Measurements from ENCODE around the gene SPATA13. TPM values are rescaled to one million over a fixed set of nuclear protein-coding genes. Genes with fewer than 3 reads are reported as not detected.

The SPATA13 gene
- total RNA-seq, 1 experiment from 2014 or later, result 14.1 TPM

DNA sequence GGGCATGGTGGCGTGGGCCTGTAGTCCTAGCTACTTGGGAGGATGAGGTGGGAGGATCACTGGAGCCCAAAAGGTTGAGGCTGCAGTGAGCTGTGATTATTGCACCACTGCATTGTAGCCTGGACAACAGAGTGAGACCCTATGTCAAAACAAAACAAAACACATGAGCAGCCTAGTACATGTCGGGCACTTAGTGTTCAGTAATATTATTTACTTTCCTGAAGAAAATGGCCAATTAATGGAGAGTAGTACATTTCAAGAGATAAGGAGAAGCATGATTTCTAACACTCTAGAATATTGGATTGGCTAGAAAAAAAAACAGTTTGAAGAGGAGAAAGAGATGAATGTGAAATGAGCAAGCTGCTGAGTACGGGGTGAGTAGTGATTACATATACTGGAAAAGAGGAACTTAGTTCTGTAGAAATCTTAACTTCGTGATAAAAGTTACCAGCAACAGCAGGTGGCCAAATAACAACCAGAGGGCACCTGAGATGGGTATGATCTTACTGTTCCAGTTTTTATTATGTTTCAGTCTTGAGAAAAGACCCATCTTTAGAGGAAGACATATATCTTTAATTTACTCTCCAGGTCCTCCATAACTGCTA lies 36.2 kb downstream of the SPATA13 start:
- Mint-ChIP-seq H3K36me3 (ENCODE audit: insufficient read depth in 1 of 3, low read depth in 3 of 3) (no peaks in the 10 kb centered on the region; a peak in 3 of 7 replicates), H3K4me1 (peaks cover 27% of the 10 kb centered on the region in 2 experiments), H3K9me3 (no peaks in the 10 kb centered on the region; a peak in 2 of 5 replicates), H3K27me3 (ENCODE audit: low read depth) (no peaks in the 10 kb centered on the region), H3K4me3 (no peak overlapping the region), H3K27ac (no peak overlapping the region; a peak in 1 of 7 replicates)
- no peak overlapping the region for H2BK120ac ChIP-seq (ENCODE audit: low read depth, low read length, poor library complexity, severe bottlenecking)
- no peak overlapping the region for H3K14ac ChIP-seq (ENCODE audit: insufficient read depth, low read length)
- H3K27ac ChIP-seq (ENCODE audit: insufficient read length, low read depth, low read length), result no peak overlapping the region
- no peak overlapping the region for H2AFZ ChIP-seq (ENCODE audit: low read length)
- H2AK5ac ChIP-seq (ENCODE audit: insufficient read length, low read length), result no peak overlapping the region
- no peak overlapping the region for H4K8ac ChIP-seq (replicated peaks; ENCODE audit: insufficient read length, low read depth, low read length)
- TF ChIP-seq, protein P1, sequence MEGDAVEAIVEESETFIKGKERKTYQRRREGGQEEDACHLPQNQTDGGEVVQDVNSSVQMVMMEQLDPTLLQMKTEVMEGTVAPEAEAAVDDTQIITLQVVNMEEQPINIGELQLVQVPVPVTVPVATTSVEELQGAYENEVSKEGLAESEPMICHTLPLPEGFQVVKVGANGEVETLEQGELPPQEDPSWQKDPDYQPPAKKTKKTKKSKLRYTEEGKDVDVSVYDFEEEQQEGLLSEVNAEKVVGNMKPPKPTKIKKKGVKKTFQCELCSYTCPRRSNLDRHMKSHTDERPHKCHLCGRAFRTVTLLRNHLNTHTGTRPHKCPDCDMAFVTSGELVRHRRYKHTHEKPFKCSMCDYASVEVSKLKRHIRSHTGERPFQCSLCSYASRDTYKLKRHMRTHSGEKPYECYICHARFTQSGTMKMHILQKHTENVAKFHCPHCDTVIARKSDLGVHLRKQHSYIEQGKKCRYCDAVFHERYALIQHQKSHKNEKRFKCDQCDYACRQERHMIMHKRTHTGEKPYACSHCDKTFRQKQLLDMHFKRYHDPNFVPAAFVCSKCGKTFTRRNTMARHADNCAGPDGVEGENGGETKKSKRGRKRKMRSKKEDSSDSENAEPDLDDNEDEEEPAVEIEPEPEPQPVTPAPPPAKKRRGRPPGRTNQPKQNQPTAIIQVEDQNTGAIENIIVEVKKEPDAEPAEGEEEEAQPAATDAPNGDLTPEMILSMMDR (conservative IDR thresholded peaks at IDR 0.05), result no peak
- no peak overlapping the region for H4K5ac ChIP-seq (ENCODE audit: insufficient read length, low read depth, low read length)
- H4K20me1 ChIP-seq (ENCODE audit: control insufficient read depth, insufficient read depth, insufficient read length), result no peaks in the 10 kb centered on the region
- H4K91ac ChIP-seq (ENCODE audit: insufficient read length, low read depth, low read length), result no peak overlapping the region
- no peak overlapping the region for H2BK15ac ChIP-seq (ENCODE audit: low read depth, low read length)
- H3K4me2 ChIP-seq (ENCODE audit: insufficient read depth, insufficient read length, low read length), result no peak overlapping the region
- H3K27me3 ChIP-seq (ENCODE audit: insufficient read depth, low read length), result no peaks in the 10 kb centered on the region
- H3K4ac ChIP-seq (ENCODE audit: low read depth, low read length), result no peak overlapping the region
- H2BK5ac ChIP-seq (ENCODE audit: insufficient read length, low read length), result no peak overlapping the region
- H2BK12ac ChIP-seq (ENCODE audit: insufficient read length, low read depth, low read length), result no peak overlapping the region
- no CpG with 5 or more reads among the region's 4 CpGs for WGBS (ENCODE audit: extremely low coverage, insufficient read length, low lambda C conversion rate)
- no peaks in the 10 kb centered on the region for H3K79me1 ChIP-seq (ENCODE audit: insufficient read depth, low read depth, low read length, poor library complexity, severe bottlenecking)
- DNase-seq, result no peak
- H3K18ac ChIP-seq (ENCODE audit: insufficient read length, low read depth, low read length), result no peak overlapping the region
- no peak overlapping the region for H2BK20ac ChIP-seq (ENCODE audit: low read depth, low read length, poor library complexity, severe bottlenecking)
- peaks cover 4% of the 10 kb centered on the region; the same call in 1 of the 2 replicates for H3K79me2 ChIP-seq (ENCODE audit: insufficient read depth, low read length)
- H3K23me2 ChIP-seq (ENCODE audit: insufficient read length, low read depth, low read length, poor library complexity, severe bottlenecking), result no peaks in the 10 kb centered on the region
- H3K9me3 ChIP-seq (ENCODE audit: control insufficient read depth, low read depth, low read length), result no peaks in the 10 kb centered on the region
- no peak overlapping the region for H3T11ph ChIP-seq (ENCODE audit: low read length)
- no peak overlapping the region for H3K23ac ChIP-seq (ENCODE audit: insufficient read length, low read depth, low read length)
- H3K4me1 ChIP-seq (ENCODE audit: insufficient read depth, low read length), result peaks cover 6% of the 10 kb centered on the region; the same call in 1 of the 2 replicates
- no peak overlapping the region for H3K56ac ChIP-seq (ENCODE audit: insufficient read length, low read depth, low read length)
- no peak overlapping the region for H3K9ac ChIP-seq (ENCODE audit: extremely low read depth, insufficient read length, low read length)

All from H9 (cell line).